A549 (cell line): Measurements from ENCODE around the gene NEAT1. TPM values are rescaled to one million over a fixed set of nuclear protein-coding genes. Genes with fewer than 3 reads are reported as not detected.

Source experiments
- ATAC-seq, 2 experiments: fragments of 200-7000 bp in 1 of 2; fragments of >200 bp in 1 of 2; cut with Nextera tagmentation in 1 of 2; cut with Tn5 transposase in 1 of 2; 3 replicates each; pipeline versions ENCODE4 v1.8.0 to v1.9.1; 2018 to 2020; ENCODE audit warnings: mild to moderate bottlenecking in 1 of 2, moderate library complexity in 1 of 2
- CTCF ChIA-PET: fragments of 300-600 bp; sonication (Branson Sonifier 250); formaldehyde crosslinking; extraction: SDS; loops from one replicate; lab custom pipeline; 2021; ENCODE audit warnings: antibody characterized with exemption, inconsistent platforms; lab: Yijun Ruan, JAX
- POLR2A ChIA-PET: fragments of 350-600 bp; formaldehyde crosslinking; extraction: SDS; loops from one replicate; lab custom pipeline; 2021; ENCODE audit warnings: antibody characterized with exemption, inconsistent platforms; lab: Yijun Ruan, JAX
- DNase-seq, 2 experiments: peaks; one replicate each; pipeline versions ENCODE4 v3.0.0 to v3.0.0-alpha.2; 2011 to 2016; ENCODE audit warnings: low read depth in 1 of 2, low spot score in 1 of 2
- FAIRE-seq: peaks from 2 replicates; lab custom pipeline; 2011; peaks lifted over from hg19 to GRCh38; lab: Jason Lieb, UNC
- H3K27ac ChIP-seq, 2 experiments: fragments of >200 bp; sonication (Bioruptor Twin); formaldehyde crosslinking; 3 replicates each; pipeline ENCODE4 v1.5.1; 2016 to 2017
- H3K4me1 ChIP-seq: fragments of >200 bp; sonication (Bioruptor Twin); formaldehyde crosslinking; 3 replicates; pipeline ENCODE4 v1.6.1; 2016
- H3K4me2 ChIP-seq: fragments of >200 bp; sonication (Bioruptor Twin); formaldehyde crosslinking; 3 replicates; pipeline ENCODE4 v1.6.1; 2016
- H3K4me3 ChIP-seq: fragments of >200 bp; sonication (Bioruptor Twin); formaldehyde crosslinking; 3 replicates; pipeline ENCODE4 v1.5.1; 2016
- H3K9me3 ChIP-seq: fragments of >200 bp; sonication (Bioruptor Twin); formaldehyde crosslinking; 3 replicates; pipeline ENCODE4 v1.6.1; 2016
- CBX8 ChIP-seq: fragments of 200-600 bp; sonication (generic); IDR thresholded peaks from 2 replicates; pipeline ENCODE4 v1.6.1; 2016
- CEBPB ChIP-seq, 2 experiments: fragments of >200 bp in 1 of 2; sonication (Bioruptor Twin) in 1 of 2; formaldehyde crosslinking in 1 of 2; IDR thresholded peaks; 2 replicates each; pipeline ENCODE4 v1.6.1; 2012 to 2016
- FOSB ChIP-seq: fragments of 250-450 bp; sonication (Bioruptor Pico); IDR thresholded peaks from 2 replicates; pipeline ENCODE4 v1.5.0; 2020; ENCODE audit warnings: mild to moderate bottlenecking, moderate library complexity
- FOSL2 ChIP-seq, 2 experiments: fragments of 450-650 bp in 1 of 2; fragments of >200 bp in 1 of 2; sonication (Bioruptor Twin) in 1 of 2; formaldehyde crosslinking; IDR thresholded peaks; 2 replicates each; pipeline versions ENCODE4 v1.5.0 to v1.6.1; 2016 to 2020; ENCODE audit warnings: mild to moderate bottlenecking in 1 of 2, moderate library complexity in 1 of 2
- GATA3 ChIP-seq: IDR thresholded peaks from 2 replicates; pipeline ENCODE4 v1.6.1; 2012; ENCODE audit warnings: borderline replicate concordance
- HEYL ChIP-seq: fragments of 250-450 bp; sonication (Bioruptor Pico); IDR thresholded peaks from 2 replicates; pipeline ENCODE4 v1.8.0; 2021; ENCODE audit warnings: mild to moderate bottlenecking, moderate library complexity
- HOXB13 ChIP-seq: fragments of 250-450 bp; sonication (Bioruptor Pico); IDR thresholded peaks from 2 replicates; pipeline ENCODE4 v1.5.0; 2020; ENCODE audit warnings: low read depth, mild to moderate bottlenecking, moderate library complexity
- JUN ChIP-seq, 2 experiments: fragments of >200 bp; sonication (Bioruptor Twin); formaldehyde crosslinking; IDR thresholded peaks; 2 replicates in 1 of 2; 3 replicates in 1 of 2; pipeline ENCODE4 v1.6.1; 2016 to 2017
- MAFK ChIP-seq: fragments of 450-650 bp; IDR thresholded peaks from 2 replicates; pipeline ENCODE4 v1.6.1; 2014; ENCODE audit not compliant: partially characterized antibody
- MYC ChIP-seq: IDR thresholded peaks from 2 replicates; pipeline ENCODE4 v1.6.1; 2012; ENCODE audit warnings: mild to moderate bottlenecking, inconsistent platforms, low read length, improper control_type of control experiment, borderline replicate concordance
- PHF8 ChIP-seq: fragments of 200-600 bp; sonication (generic); IDR thresholded peaks from 2 replicates; pipeline ENCODE4 v1.6.1; 2016; ENCODE audit warnings: low read depth, mild to moderate bottlenecking, antibody characterized with exemption, moderate library complexity, borderline replicate concordance
- POLR2A ChIP-seq: IDR thresholded peaks from 2 replicates; pipeline ENCODE4 v1.6.1; 2012; ENCODE audit warnings: mild to moderate bottlenecking, low read length
- RAD21 ChIP-seq, 2 experiments: fragments of >200 bp in 1 of 2; sonication (Bioruptor Twin) in 1 of 2; formaldehyde crosslinking in 1 of 2; IDR thresholded peaks in 1 of 2; conservative IDR thresholded peaks in 1 of 2; 2 replicates in 1 of 2; 3 replicates in 1 of 2; pipeline ENCODE4 v1.6.1; 2012 to 2018; ENCODE audit warnings: inconsistent platforms in 1 of 2
- RARB ChIP-seq: fragments of 250-450 bp; sonication (Bioruptor Pico); IDR thresholded peaks from 2 replicates; pipeline ENCODE4 v1.8.0; 2021; ENCODE audit warnings: mild to moderate bottlenecking, moderate library complexity
- SMC3 ChIP-seq: fragments of >200 bp; sonication (Bioruptor Twin); formaldehyde crosslinking; IDR thresholded peaks from 3 replicates; pipeline ENCODE4 v1.6.1; 2018; ENCODE audit warnings: inconsistent platforms
- TFCP2L1 ChIP-seq: fragments of 250-450 bp; sonication (Bioruptor Pico); IDR thresholded peaks from 2 replicates; pipeline ENCODE4 v1.5.0; 2021; ENCODE audit warnings: mild to moderate bottlenecking
- ZSCAN20 ChIP-seq: fragments of 250-450 bp; sonication (Bioruptor Pico); IDR thresholded peaks from 2 replicates; pipeline ENCODE4 v1.8.0; 2022; ENCODE audit warnings: mild to moderate bottlenecking, moderate library complexity
- WGBS: methylation state at CpG from one replicate; pipeline ENCODE4 v1.1.6; 2017; ENCODE audit errors: missing lambda C conversion rate; 5-methylcytosine and 5-hydroxymethylcytosine counted together
- polyA plus RNA-seq, 4 experiments: library from polyadenylated mRNA; depleted of rRNA in 3 of 4; stranded (reverse); fragments of >200 nt; fragmentation: RNase III in 1 of 4; extraction: RNeasy Plus Mini Kit Qiagen cat#74134 plus additional on column Dnase treatment in 1 of 4; gene quantifications; 2 replicates in 3 of 4; 3 replicates in 1 of 4; pipeline ENCODE4 v1.2.3, GENCODE V29; 2011 to 2017
- TF ChIP-seq, protein P1 (sequence below): fragments of 150-350 bp; IDR thresholded peaks from 2 replicates; pipeline ENCODE4 v1.6.1; 2014; ENCODE audit warnings: low read depth, mild to moderate bottlenecking, low read length
- TF ChIP-seq, protein P2 (sequence below): fragments of 250-450 bp; sonication (Bioruptor Pico); IDR thresholded peaks from 2 replicates; pipeline ENCODE4 v1.5.0; 2020; ENCODE audit warnings: low read depth, mild to moderate bottlenecking, moderate library complexity
- TF ChIP-seq, protein P3 (sequence below): fragments of >200 bp; sonication (Bioruptor Twin); formaldehyde crosslinking; IDR thresholded peaks from 3 replicates; pipeline ENCODE4 v1.5.1; 2016

Gene NEAT1
- polyA plus RNA-seq, 2 of the 4 experiments (the other 2 are of a cell fraction), result 314 to 1,223 TPM

DNA sequence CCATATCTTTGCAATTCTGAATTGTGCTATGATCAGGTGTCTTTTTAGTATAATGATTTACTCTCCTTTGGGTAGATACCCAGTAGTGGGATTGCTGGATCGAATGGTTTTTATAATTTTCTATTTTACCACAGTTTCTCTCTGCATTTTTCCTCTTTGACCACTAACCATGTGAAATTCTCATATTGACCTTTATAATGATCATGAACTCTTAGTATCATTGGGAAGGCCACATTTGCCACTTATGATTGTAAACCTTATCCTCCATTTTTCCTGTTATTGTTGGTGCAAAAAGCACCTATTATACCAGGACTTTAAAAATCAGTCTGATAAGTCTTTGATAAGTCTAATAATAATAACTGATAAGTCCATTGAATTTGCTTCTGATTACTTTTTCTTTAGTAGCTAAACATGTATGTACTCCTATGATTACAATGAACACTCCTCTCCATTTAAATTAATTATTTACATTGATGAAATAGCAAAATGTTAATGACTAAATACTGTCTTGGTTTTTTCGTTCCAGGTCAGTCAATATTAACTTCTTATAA lies 9.6 kb downstream of the NEAT1 start (continued):
- TF ChIP-seq, protein P1, sequence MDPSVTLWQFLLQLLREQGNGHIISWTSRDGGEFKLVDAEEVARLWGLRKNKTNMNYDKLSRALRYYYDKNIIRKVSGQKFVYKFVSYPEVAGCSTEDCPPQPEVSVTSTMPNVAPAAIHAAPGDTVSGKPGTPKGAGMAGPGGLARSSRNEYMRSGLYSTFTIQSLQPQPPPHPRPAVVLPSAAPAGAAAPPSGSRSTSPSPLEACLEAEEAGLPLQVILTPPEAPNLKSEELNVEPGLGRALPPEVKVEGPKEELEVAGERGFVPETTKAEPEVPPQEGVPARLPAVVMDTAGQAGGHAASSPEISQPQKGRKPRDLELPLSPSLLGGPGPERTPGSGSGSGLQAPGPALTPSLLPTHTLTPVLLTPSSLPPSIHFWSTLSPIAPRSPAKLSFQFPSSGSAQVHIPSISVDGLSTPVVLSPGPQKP, result no peak
- TF ChIP-seq MYC, result no peak
- no peak for TF ChIP-seq MAFK
- no peak for TF ChIP-seq FOSL2 (IDR thresholded peaks at IDR 0.05)
- no peak for TF ChIP-seq FOSL2 (CRISPR knock-in tag; IDR thresholded peaks at IDR 0.05)
- TF ChIP-seq ZSCAN20, result no peak; the same call in 1 of the 2 replicates
- no peak for TF ChIP-seq GATA3

DNA sequence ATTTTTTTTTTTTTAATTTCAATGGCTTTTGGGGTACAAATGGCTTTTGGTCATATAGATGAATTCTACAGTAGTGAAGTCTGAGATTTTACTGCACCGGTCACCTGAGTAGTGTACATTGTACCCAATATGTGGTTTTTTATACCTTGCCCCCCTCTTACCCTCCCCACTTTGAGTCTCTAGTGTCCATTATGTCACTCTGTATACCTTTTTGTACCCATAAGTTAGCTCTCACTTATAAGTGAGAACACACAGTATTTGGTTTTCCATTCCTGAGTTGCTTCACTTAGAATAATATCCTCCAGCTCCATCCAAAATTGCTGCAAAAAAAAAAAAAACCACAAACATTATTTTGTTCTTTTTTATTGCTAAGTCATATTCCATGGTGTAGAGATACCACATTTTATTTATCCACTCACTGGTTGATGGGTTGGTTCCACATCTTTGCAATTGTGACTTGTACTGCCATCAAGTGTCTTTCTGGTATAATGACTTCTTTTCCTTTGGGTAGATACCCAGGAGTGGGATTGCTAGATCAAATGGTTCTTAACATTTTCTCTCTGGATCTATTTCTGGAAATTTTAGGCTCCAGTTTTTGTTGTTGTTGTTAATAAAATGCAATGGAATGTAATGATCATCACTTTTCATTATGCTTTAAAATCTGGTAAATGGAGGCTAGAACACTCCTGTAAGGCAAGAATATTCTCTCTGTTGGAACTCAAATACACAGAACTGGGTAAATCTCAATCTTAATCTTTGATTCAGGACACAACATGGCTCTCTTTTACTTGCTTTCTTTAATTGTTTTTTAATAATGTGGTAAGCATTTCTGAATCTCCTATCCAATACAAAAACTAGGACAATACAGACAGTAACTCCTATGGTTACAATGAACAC lies 10.3 kb downstream of the NEAT1 start:
- ATAC-seq (no peak), FAIRE-seq (peak; percentile 54), DNase-seq (peak in 1 of 2 experiments; percentile 75)
- peaks cover 85% of the 10 kb centered on the region for H3K4me1 ChIP-seq
- H3K4me2 ChIP-seq, result peak overlapping the region; percentile 89
- no peak overlapping the region for H3K4me3 ChIP-seq
- TF ChIP-seq MAFK, result no peak
- TF ChIP-seq RARB, result peak; percentile 49; the same call in 1 of the 2 replicates
- 0 out of 2 replicates have a peak, but pooled peaks have one; percentile 29 for TF ChIP-seq TFCP2L1 (CRISPR knock-in tag)
- TF ChIP-seq SMC3, result peak; percentile 57
- peak in 1 of 2 experiments; percentile 14; a peak in 1 of 5 replicates for TF ChIP-seq JUN (IDR thresholded peaks at IDR 0.05)
- TF ChIP-seq, protein P1, result no peak
- TF ChIP-seq RAD21 (conservative IDR thresholded peaks at IDR 0.05 in 1 of 2, IDR thresholded peaks at IDR 0.05 in 1 of 2), result peak; percentile 58 to 59
- TF ChIP-seq, protein P2, sequence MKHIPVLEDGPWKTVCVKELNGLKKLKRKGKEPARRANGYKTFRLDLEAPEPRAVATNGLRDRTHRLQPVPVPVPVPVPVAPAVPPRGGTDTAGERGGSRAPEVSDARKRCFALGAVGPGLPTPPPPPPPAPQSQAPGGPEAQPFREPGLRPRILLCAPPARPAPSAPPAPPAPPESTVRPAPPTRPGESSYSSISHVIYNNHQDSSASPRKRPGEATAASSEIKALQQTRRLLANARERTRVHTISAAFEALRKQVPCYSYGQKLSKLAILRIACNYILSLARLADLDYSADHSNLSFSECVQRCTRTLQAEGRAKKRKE (CRISPR knock-in tag), result no peak
- peak; percentile 3; the same call in 1 of the 2 replicates for TF ChIP-seq HEYL (CRISPR knock-in tag)
- TF ChIP-seq, protein P3, sequence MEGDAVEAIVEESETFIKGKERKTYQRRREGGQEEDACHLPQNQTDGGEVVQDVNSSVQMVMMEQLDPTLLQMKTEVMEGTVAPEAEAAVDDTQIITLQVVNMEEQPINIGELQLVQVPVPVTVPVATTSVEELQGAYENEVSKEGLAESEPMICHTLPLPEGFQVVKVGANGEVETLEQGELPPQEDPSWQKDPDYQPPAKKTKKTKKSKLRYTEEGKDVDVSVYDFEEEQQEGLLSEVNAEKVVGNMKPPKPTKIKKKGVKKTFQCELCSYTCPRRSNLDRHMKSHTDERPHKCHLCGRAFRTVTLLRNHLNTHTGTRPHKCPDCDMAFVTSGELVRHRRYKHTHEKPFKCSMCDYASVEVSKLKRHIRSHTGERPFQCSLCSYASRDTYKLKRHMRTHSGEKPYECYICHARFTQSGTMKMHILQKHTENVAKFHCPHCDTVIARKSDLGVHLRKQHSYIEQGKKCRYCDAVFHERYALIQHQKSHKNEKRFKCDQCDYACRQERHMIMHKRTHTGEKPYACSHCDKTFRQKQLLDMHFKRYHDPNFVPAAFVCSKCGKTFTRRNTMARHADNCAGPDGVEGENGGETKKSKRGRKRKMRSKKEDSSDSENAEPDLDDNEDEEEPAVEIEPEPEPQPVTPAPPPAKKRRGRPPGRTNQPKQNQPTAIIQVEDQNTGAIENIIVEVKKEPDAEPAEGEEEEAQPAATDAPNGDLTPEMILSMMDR, result peak; percentile 52
- no peak for TF ChIP-seq POLR2A
- CTCF ChIA-PET, result interaction anchor here (0.6 to 1.5 kb wide), 10 partner anchors 17 to 95 kb away, joined by 3 to 11 read pairs (median 3); no protein-coding TSS in a partner anchor
- POLR2A ChIA-PET, result interaction anchor here (0.6 to 1.3 kb wide), 5 partner anchors 9 to 78 kb away, joined by 3 to 9 read pairs (median 4); no protein-coding TSS in a partner anchor
- H3K27ac ChIP-seq, result peak overlapping the region; percentile 43 to 55; a peak in 4 of 6 replicates
- H3K9me3 ChIP-seq, result no peaks in the 10 kb centered on the region
- WGBS, result 72% methylated on average over 1 of the region's 1 CpG

DNA sequence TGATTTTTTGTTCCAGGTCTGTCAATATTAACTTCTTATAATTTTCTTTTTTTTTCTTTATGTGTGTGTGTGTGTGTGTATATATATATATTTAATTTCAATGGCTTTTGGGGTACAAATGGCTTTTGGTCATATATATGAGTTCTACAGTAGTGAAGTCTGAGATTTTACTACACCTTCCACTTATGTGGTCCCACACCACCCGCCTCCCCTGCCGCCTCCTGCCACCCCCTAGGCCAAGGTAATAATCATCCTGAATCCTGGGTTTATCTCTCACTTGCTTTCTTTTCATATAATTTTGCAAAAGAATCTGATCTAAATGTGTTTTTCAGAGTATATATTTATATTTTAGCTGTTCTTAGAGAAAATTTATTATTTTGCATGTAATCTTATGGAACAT lies 11.1 kb downstream of the NEAT1 start:
- 90% methylated on average over 2 of the region's 2 CpGs for WGBS
- Histone ChIP-seq H3K27ac (peak overlapping the region; percentile 43 to 57; a peak in 5 of 6 replicates), H3K4me1 (peaks cover 92% of the 10 kb centered on the region), H3K4me2 (peak overlapping the region; percentile 89), H3K4me3 (no peak overlapping the region), H3K9me3 (no peaks in the 10 kb centered on the region)
- DNase-seq (peak in 1 of 2 experiments; percentile 10), FAIRE-seq (no peak), ATAC-seq (no peak)
- POLR2A ChIA-PET, result interaction anchor here (1.0 to 1.3 kb wide), 4 partner anchors 11 to 74 kb away, joined by 3 to 9 read pairs (median 3); partner anchors contain the start of gene NEAT1
- CTCF ChIA-PET, result interaction anchor here (1.5 kb wide), 1 partner anchor 17 kb away, joined by 4 read pairs; no protein-coding TSS in a partner anchor
- TF ChIP-seq CEBPB (IDR thresholded peaks at IDR 0.05) (no peak), RAD21 (conservative IDR thresholded peaks at IDR 0.05 in 1 of 2, IDR thresholded peaks at IDR 0.05 in 1 of 2) (no peak), HOXB13 (CRISPR knock-in tag) (no peak), PHF8 (no peak), ZSCAN20 (no peak), HEYL (CRISPR knock-in tag) (no peak), MYC (no peak), CBX8 (no peak), FOSB (no peak), GATA3 (no peak), JUN (IDR thresholded peaks at IDR 0.05) (no peak)
